ENCODE data around the gene LBP. TPM values are rescaled to one million over a fixed set of nuclear protein-coding genes. Genes with fewer than 3 reads are reported as not detected.

The LBP gene
- total and polyA plus RNA-seq, 2 of the 13 experiments (the other 11 are each of a cell fraction or from before 2014, with no cell fraction given): 0.07 to 0.20 TPM

DNA sequence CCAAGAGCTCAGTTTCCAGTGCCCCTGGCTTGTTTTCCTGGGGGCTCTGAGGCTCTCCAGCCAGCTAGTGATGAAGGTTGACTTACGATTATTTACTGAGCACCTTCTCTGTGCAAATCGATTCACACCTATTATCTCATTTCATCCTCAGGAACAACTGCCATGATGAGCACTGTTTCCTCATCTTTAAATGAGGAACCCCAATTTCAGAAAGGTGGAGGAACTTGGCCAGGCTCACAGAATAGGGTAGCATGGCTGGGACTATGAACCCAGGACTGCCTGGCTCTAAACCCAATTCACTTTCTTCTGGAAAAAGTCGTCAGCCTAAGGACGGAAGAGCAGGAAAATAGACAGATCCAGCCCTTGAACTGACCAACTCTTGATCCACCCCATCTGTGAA is 45.8 kb upstream of the LBP start:
- in situ Hi-C loops (cut with HindIII; ENCODE audit: extremely low pct_ligation_motif_present, low pct_unique_long_range_greater_than_20kb) (no loop called here), intact Hi-C loops (cut with micrococcal nuclease; ENCODE audit: unreplicated experiment) (no loop called here)
- FAIRE-seq (no peak), ATAC-seq (no peak), DNase-seq (ENCODE audit: low spot score) (no peak)
- H3K9me3 ChIP-seq (ENCODE audit: low read length): no peaks in the 10 kb centered on the region
- no peaks in the 10 kb centered on the region for H3K36me3 ChIP-seq (replicated peaks in 1 of 2; ENCODE audit: control insufficient read depth in 1 of 2, insufficient read depth in 2 of 2, low read length in 2 of 2)
- POLR2A ChIA-PET: no interaction called here
- peaks cover 6% of the 10 kb centered on the region; the same call in 1 of the 2 replicates for H3K4me1 ChIP-seq (ENCODE audit: insufficient read depth, low read length)
- H3K79me2 ChIP-seq (ENCODE audit: insufficient read depth, low read length): no peaks in the 10 kb centered on the region
- CTCF ChIA-PET (ENCODE audit: low intra/inter-chr PET ratio, low total read pairs): no interaction called here
- no peak overlapping the region for H3K4me3 ChIP-seq (replicated peaks in 1 of 3; ENCODE audit: insufficient read depth in 1 of 3, low read depth in 2 of 3, low read length in 3 of 3)
- no TSS peak for BruUV-seq (replicated peaks)
- TF ChIP-seq EZH2 (conservative IDR thresholded peaks at IDR 0.05; ENCODE audit: low read depth, low read length): no peak
- no peak for TF ChIP-seq ZNF790 (CRISPR knock-in tag; IDR thresholded peaks at IDR 0.05; ENCODE audit: borderline replicate concordance)
- TF ChIP-seq ZNF792 (CRISPR knock-in tag; IDR thresholded peaks at IDR 0.05): no peak
- TF ChIP-seq TRIM24 (CRISPR knock-in tag; IDR thresholded peaks at IDR 0.05): no peak
- TF ChIP-seq SRY (CRISPR knock-in tag; IDR thresholded peaks at IDR 0.05): no peak
- TF ChIP-seq, protein P1, sequence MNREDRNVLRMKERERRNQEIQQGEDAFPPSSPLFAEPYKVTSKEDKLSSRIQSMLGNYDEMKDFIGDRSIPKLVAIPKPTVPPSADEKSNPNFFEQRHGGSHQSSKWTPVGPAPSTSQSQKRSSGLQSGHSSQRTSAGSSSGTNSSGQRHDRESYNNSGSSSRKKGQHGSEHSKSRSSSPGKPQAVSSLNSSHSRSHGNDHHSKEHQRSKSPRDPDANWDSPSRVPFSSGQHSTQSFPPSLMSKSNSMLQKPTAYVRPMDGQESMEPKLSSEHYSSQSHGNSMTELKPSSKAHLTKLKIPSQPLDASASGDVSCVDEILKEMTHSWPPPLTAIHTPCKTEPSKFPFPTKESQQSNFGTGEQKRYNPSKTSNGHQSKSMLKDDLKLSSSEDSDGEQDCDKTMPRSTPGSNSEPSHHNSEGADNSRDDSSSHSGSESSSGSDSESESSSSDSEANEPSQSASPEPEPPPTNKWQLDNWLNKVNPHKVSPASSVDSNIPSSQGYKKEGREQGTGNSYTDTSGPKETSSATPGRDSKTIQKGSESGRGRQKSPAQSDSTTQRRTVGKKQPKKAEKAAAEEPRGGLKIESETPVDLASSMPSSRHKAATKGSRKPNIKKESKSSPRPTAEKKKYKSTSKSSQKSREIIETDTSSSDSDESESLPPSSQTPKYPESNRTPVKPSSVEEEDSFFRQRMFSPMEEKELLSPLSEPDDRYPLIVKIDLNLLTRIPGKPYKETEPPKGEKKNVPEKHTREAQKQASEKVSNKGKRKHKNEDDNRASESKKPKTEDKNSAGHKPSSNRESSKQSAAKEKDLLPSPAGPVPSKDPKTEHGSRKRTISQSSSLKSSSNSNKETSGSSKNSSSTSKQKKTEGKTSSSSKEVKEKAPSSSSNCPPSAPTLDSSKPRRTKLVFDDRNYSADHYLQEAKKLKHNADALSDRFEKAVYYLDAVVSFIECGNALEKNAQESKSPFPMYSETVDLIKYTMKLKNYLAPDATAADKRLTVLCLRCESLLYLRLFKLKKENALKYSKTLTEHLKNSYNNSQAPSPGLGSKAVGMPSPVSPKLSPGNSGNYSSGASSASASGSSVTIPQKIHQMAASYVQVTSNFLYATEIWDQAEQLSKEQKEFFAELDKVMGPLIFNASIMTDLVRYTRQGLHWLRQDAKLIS (CRISPR knock-in tag; IDR thresholded peaks at IDR 0.05): no peak
- TF ChIP-seq SNRNP70 (IDR thresholded peaks at IDR 0.05; ENCODE audit: low read depth, low read length): no peak
- TF ChIP-seq RBM39 (IDR thresholded peaks at IDR 0.05; ENCODE audit: low read depth, low read length, poor library complexity, severe bottlenecking): no peak
- TF ChIP-seq ZNF678 (CRISPR knock-in tag; IDR thresholded peaks at IDR 0.05): no peak
- no peak for TF ChIP-seq RFX5 (IDR thresholded peaks at IDR 0.05; ENCODE audit: low read depth, low read length)
- no peak for TF ChIP-seq NFIB (CRISPR knock-in tag; IDR thresholded peaks at IDR 0.05; ENCODE audit: borderline replicate concordance)
- no peak for TF ChIP-seq EP300 (IDR thresholded peaks at IDR 0.05; ENCODE audit: low read depth in 2 of 2, low read length in 2 of 2)
- no peak for TF ChIP-seq EP300 (CRISPR knock-in tag; IDR thresholded peaks at IDR 0.05; ENCODE audit: borderline replicate concordance)
- no peak for TF ChIP-seq HOXA3 (CRISPR knock-in tag; IDR thresholded peaks at IDR 0.05)
- TF ChIP-seq ZNF264 (CRISPR knock-in tag; IDR thresholded peaks at IDR 0.05): no peak
- no peak for TF ChIP-seq JUND (CRISPR knock-in tag; IDR thresholded peaks at IDR 0.05)
- TF ChIP-seq PTBP1 (IDR thresholded peaks at IDR 0.05; ENCODE audit: low read depth, low read length, poor library complexity, severe bottlenecking): no peak
- TF ChIP-seq KDM1A (CRISPR knock-in tag; IDR thresholded peaks at IDR 0.05): no peak
- no peak overlapping the region for H2AFZ ChIP-seq (ENCODE audit: low read length)
- no peak overlapping the region for H3K9ac ChIP-seq (ENCODE audit: insufficient read depth, low read depth, low read length)
- H3K27me3 ChIP-seq (ENCODE audit: control insufficient read depth in 1 of 2, insufficient read depth in 2 of 2, low read length in 2 of 2): peaks cover 2 to 30% of the 10 kb centered on the region in 2 experiments; a peak in 4 of 5 replicates
- no peaks in the 10 kb centered on the region for H4K20me1 ChIP-seq (ENCODE audit: insufficient read depth, low read length)
- no peak overlapping the region for H3K4me2 ChIP-seq (ENCODE audit: low read depth, low read length)
- H3K27ac ChIP-seq (ENCODE audit: extremely low read length, insufficient read depth, low read length): no peak overlapping the region
- WGBS (ENCODE audit: low lambda C conversion rate): 17% methylated on average over 4 of the region's 4 CpGs
